Measurements from ENCODE around the gene PIK3R2.

PIK3R2 gene

GRCh38 chr19:18110609-18111232, 42.2 kb upstream of the PIK3R2 start:
- peaks cover 24% of the 10 kb centered on the region for H3K4me1 ChIP-seq (ENCODE audit: insufficient read depth, insufficient read length)
- no peaks in the 10 kb centered on the region for H3K36me3 ChIP-seq (ENCODE audit: insufficient read depth, insufficient read length, low read length)
- TF ChIP-seq YY1 (IDR thresholded peaks at IDR 0.05; ENCODE audit: insufficient read depth, insufficient read length), result no peak
- TF ChIP-seq ZNF274 (IDR thresholded peaks at IDR 0.05; ENCODE audit: low read depth, low read length), result no peak
- TF ChIP-seq SUZ12 (IDR thresholded peaks at IDR 0.05; ENCODE audit: extremely low read depth, insufficient read depth, insufficient read length), result no peak
- peak overlapping the region; percentile 74 for H3K9ac ChIP-seq (ENCODE audit: insufficient read length, low read depth)
- peaks cover 33% of the 10 kb centered on the region for H3K27me3 ChIP-seq (ENCODE audit: insufficient read depth, insufficient read length)
- H3K9me3 ChIP-seq (ENCODE audit: insufficient read depth, low read length), result no peaks in the 10 kb centered on the region
- peak overlapping the region; percentile 70 for H3K4me3 ChIP-seq (ENCODE audit: insufficient read length, low read depth)
- no peak for DNase-seq (ENCODE audit: low read depth, low spot score)

DNA sequence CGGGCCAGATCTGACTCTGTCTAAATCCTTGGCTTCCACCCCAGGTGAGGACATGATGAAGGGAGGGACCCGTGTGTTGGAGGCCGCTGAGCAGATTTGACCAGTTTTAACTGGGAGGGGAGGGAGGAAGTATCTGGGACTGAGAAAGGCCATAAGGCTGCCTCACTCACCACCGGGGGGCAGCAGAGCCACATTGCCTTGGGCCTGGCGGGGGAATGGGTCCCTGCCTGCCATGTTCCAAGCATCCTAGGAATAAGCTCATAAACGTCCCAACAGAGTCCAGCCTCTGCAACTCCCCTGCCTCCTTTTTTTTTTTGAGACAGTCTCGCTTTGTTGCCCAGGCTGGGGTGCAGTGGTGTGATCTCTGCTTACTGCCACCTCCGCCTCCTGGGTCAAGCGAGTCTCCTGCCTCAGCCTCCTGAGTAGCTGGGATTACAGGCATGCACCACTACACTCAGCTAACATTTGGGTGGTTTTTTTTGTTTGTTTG, 39.9 kb upstream of the PIK3R2 start:
- DNase-seq (ENCODE audit: low read depth, low spot score), result peak; percentile 80
- Histone ChIP-seq H3K36me3 (ENCODE audit: insufficient read depth, insufficient read length, low read length) (no peaks in the 10 kb centered on the region), H3K4me3 (ENCODE audit: insufficient read length, low read depth) (no peak overlapping the region), H3K27me3 (ENCODE audit: insufficient read depth, insufficient read length) (peaks cover 33% of the 10 kb centered on the region), H3K9ac (ENCODE audit: insufficient read length, low read depth) (peak overlapping the region; percentile 51), H3K9me3 (ENCODE audit: insufficient read depth, low read length) (no peaks in the 10 kb centered on the region), H3K4me1 (ENCODE audit: insufficient read depth, insufficient read length) (peaks cover 28% of the 10 kb centered on the region)
- TF ChIP-seq SUZ12 (IDR thresholded peaks at IDR 0.05; ENCODE audit: extremely low read depth, insufficient read depth, insufficient read length), result no peak

- no peak for DNase-seq (ENCODE audit: low read depth, low spot score)
- Histone ChIP-seq H3K9ac (ENCODE audit: insufficient read length, low read depth) (no peak overlapping the region), H3K4me3 (ENCODE audit: insufficient read length, low read depth) (no peak overlapping the region), H3K36me3 (ENCODE audit: insufficient read depth, insufficient read length, low read length) (no peaks in the 10 kb centered on the region), H3K9me3 (ENCODE audit: insufficient read depth, low read length) (no peaks in the 10 kb centered on the region), H3K4me1 (ENCODE audit: insufficient read depth, insufficient read length) (peaks cover 26% of the 10 kb centered on the region), H3K27me3 (ENCODE audit: insufficient read depth, insufficient read length) (peaks cover 25% of the 10 kb centered on the region)
- no peak for TF ChIP-seq SUZ12 (IDR thresholded peaks at IDR 0.05; ENCODE audit: extremely low read depth, insufficient read depth, insufficient read length)
- no peak for TF ChIP-seq ZNF274 (IDR thresholded peaks at IDR 0.05; ENCODE audit: low read depth, low read length)
- no peak for TF ChIP-seq YY1 (IDR thresholded peaks at IDR 0.05; ENCODE audit: insufficient read depth, insufficient read length)
Observed at GRCh38 chr19:18113827-18114226, 39.1 kb upstream of the PIK3R2 start.

DNA sequence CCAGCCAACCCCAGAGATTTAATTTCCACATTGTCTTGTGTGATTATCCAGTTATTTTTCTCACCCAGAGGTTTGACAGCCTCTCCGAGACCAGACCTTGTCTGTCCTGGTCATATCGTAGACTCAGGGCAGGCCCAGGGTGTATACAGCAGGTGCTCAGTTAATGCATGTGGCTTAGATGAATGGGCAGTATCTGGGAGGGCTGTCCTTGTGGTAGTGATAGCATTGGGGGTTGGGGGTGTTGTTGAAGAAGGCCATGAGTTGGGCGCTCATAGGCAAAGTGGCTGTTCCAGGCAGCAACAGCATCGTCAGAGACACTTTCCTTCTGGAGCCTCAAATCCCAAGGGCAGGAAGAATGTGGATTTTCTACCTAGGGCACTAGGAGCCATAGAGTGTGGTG, 38.5 kb upstream of the PIK3R2 start:
- H3K4me1 ChIP-seq (ENCODE audit: insufficient read depth, insufficient read length), result peaks cover 19% of the 10 kb centered on the region
- no peaks in the 10 kb centered on the region for H3K36me3 ChIP-seq (ENCODE audit: insufficient read depth, insufficient read length, low read length)
- no peak for TF ChIP-seq ZNF274 (IDR thresholded peaks at IDR 0.05; ENCODE audit: low read depth, low read length)
- TF ChIP-seq SUZ12 (IDR thresholded peaks at IDR 0.05; ENCODE audit: extremely low read depth, insufficient read depth, insufficient read length), result no peak
- TF ChIP-seq YY1 (IDR thresholded peaks at IDR 0.05; ENCODE audit: insufficient read depth, insufficient read length), result no peak

DNA sequence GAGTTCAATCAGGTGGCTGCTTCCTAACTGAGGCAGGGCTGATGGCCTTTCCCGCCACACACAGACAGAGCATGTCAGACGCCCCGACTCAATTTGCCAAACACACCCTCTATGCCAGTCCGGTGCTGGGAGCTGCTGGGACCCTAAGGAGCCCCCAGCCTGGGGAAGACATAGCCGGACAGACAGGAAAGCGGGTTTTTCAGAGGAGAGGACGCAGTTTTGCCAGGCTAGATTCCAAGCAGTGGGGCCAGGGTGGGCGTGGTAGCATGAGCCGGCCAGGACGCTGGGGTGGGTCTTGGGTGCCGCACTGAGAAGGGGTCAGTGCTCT, 35.6 kb upstream of the PIK3R2 start:
- Histone ChIP-seq H3K36me3 (ENCODE audit: insufficient read depth, insufficient read length, low read length) (peaks cover 6% of the 10 kb centered on the region), H3K4me1 (ENCODE audit: insufficient read depth, insufficient read length) (peaks cover 15% of the 10 kb centered on the region), H3K9ac (ENCODE audit: insufficient read length, low read depth) (peak overlapping the region; percentile 54), H3K27me3 (ENCODE audit: insufficient read depth, insufficient read length) (no peaks in the 10 kb centered on the region), H3K4me3 (ENCODE audit: insufficient read length, low read depth) (no peak overlapping the region), H3K9me3 (ENCODE audit: insufficient read depth, low read length) (no peaks in the 10 kb centered on the region)
- no peak for DNase-seq (ENCODE audit: low read depth, low spot score)
- no peak for TF ChIP-seq ZNF274 (IDR thresholded peaks at IDR 0.05; ENCODE audit: low read depth, low read length)

More for the DNA sequence above, 38.5 kb upstream of the PIK3R2 start:
- Histone ChIP-seq H3K9me3 (ENCODE audit: insufficient read depth, low read length) (no peaks in the 10 kb centered on the region), H3K27me3 (ENCODE audit: insufficient read depth, insufficient read length) (peaks cover 18% of the 10 kb centered on the region), H3K4me3 (ENCODE audit: insufficient read length, low read depth) (no peak overlapping the region), H3K9ac (ENCODE audit: insufficient read length, low read depth) (no peak overlapping the region)
- DNase-seq (ENCODE audit: low read depth, low spot score), result no peak

- Histone ChIP-seq H3K9me3 (ENCODE audit: insufficient read depth, low read length) (no peaks in the 10 kb centered on the region), H3K36me3 (ENCODE audit: insufficient read depth, insufficient read length, low read length) (peaks cover 7% of the 10 kb centered on the region), H3K4me3 (ENCODE audit: insufficient read length, low read depth) (peak overlapping the region; percentile 65), H3K27me3 (ENCODE audit: insufficient read depth, insufficient read length) (no peaks in the 10 kb centered on the region), H3K4me1 (ENCODE audit: insufficient read depth, insufficient read length) (peaks cover 13% of the 10 kb centered on the region), H3K9ac (ENCODE audit: insufficient read length, low read depth) (peak overlapping the region; percentile 90)
- peak; percentile 72 for DNase-seq (ENCODE audit: low read depth, low spot score)
- TF ChIP-seq SUZ12 (IDR thresholded peaks at IDR 0.05; ENCODE audit: extremely low read depth, insufficient read depth, insufficient read length) (no peak), YY1 (IDR thresholded peaks at IDR 0.05; ENCODE audit: insufficient read depth, insufficient read length) (no peak), ZNF274 (IDR thresholded peaks at IDR 0.05; ENCODE audit: low read depth, low read length) (no peak)
Observed at GRCh38 chr19:18117692-18118378, 35.1 kb upstream of the PIK3R2 start.

DNA sequence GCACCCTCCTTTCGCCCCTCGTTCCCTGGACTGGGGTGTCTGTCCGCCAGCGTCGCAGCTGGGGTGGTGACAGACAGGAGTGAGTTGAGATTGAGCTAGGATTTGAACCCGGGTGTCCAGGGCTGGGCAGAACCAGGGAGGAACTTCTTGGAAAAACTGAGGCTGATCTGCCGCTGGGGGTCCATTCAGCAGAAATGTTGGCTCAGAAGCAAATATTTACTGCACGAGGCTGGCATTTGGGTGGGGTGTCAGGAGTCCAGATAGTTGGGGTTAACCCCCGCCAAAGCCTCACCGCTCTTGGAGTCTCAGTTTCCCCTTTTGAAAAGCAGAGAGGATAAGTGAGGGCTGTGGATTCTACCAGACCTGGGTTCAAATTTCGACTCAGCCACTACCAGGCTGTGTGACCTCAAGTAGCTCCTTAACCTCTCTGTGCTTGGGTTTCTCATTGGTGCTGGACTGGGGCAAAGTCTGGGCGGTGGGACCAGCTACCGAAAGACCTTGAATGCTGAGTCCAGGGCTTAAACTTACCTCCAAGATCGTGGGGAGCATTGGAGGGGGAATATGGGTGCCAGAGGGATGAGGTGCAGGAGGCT, 34.4 kb upstream of the PIK3R2 start:
- no peak for DNase-seq (ENCODE audit: low read depth, low spot score)
- Histone ChIP-seq H3K4me1 (ENCODE audit: insufficient read depth, insufficient read length) (peaks cover 9% of the 10 kb centered on the region), H3K4me3 (ENCODE audit: insufficient read length, low read depth) (peak overlapping the region; percentile 65), H3K9ac (ENCODE audit: insufficient read length, low read depth) (peak overlapping the region; percentile 90), H3K36me3 (ENCODE audit: insufficient read depth, insufficient read length, low read length) (peaks cover 14% of the 10 kb centered on the region), H3K9me3 (ENCODE audit: insufficient read depth, low read length) (no peaks in the 10 kb centered on the region), H3K27me3 (ENCODE audit: insufficient read depth, insufficient read length) (no peaks in the 10 kb centered on the region)
- no peak for TF ChIP-seq YY1 (IDR thresholded peaks at IDR 0.05; ENCODE audit: insufficient read depth, insufficient read length)
- TF ChIP-seq SUZ12 (IDR thresholded peaks at IDR 0.05; ENCODE audit: extremely low read depth, insufficient read depth, insufficient read length), result no peak
- TF ChIP-seq ZNF274 (IDR thresholded peaks at IDR 0.05; ENCODE audit: low read depth, low read length), result no peak
